ENCODE measurements around the gene CDC14B.

DNA sequence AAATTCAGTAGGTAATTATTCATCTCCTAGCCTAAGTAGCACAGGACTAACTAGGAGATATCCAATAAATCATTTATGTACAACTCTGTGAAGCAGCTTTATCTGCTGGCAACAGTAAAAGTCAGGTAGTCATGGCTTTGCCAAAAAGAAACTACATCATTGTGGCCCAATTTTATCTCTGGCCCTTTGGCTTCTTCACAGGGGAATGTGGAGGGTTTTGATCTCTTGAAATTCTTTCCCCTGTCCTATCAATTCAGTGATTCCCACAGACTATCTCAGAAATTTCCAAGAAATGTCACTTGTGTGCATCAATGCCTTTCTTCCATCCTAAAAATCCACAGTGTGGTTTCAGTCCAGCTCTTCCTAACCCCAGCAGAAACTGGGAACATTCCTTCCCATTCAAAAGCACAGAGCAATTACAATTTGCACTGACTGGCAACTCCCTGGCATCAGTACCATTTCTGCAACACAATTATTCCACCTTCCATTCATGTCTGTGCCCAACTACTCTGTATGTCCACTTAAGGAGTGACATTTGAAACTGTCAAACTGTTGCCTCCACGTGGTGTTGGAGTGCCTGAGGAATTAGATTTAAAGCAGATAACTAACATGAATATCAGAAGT is 6.6 kb downstream of the CDC14B start:
- TF ChIP-seq CTCF (IDR thresholded peaks at IDR 0.05; ENCODE audit: insufficient read depth, low read length) (no peak), GABPA (IDR thresholded peaks at IDR 0.05; ENCODE audit: low read depth) (no peak)
- TF ChIP-seq, protein P1, sequence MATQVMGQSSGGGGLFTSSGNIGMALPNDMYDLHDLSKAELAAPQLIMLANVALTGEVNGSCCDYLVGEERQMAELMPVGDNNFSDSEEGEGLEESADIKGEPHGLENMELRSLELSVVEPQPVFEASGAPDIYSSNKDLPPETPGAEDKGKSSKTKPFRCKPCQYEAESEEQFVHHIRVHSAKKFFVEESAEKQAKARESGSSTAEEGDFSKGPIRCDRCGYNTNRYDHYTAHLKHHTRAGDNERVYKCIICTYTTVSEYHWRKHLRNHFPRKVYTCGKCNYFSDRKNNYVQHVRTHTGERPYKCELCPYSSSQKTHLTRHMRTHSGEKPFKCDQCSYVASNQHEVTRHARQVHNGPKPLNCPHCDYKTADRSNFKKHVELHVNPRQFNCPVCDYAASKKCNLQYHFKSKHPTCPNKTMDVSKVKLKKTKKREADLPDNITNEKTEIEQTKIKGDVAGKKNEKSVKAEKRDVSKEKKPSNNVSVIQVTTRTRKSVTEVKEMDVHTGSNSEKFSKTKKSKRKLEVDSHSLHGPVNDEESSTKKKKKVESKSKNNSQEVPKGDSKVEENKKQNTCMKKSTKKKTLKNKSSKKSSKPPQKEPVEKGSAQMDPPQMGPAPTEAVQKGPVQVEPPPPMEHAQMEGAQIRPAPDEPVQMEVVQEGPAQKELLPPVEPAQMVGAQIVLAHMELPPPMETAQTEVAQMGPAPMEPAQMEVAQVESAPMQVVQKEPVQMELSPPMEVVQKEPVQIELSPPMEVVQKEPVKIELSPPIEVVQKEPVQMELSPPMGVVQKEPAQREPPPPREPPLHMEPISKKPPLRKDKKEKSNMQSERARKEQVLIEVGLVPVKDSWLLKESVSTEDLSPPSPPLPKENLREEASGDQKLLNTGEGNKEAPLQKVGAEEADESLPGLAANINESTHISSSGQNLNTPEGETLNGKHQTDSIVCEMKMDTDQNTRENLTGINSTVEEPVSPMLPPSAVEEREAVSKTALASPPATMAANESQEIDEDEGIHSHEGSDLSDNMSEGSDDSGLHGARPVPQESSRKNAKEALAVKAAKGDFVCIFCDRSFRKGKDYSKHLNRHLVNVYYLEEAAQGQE (IDR thresholded peaks at IDR 0.05; ENCODE audit: insufficient replicate concordance, low read depth): no peak

Measured in HL-60 (cell line).